ENCODE measurements around the gene ACSF3.

The ACSF3 gene

GRCh38 chr16:89055894-89056555, 37.6 kb upstream of the ACSF3 start:
- H3K4me1 ChIP-seq (ENCODE audit: control insufficient read depth in 2 of 2, insufficient read depth in 2 of 2, low read length in 2 of 2), result peaks cover 18 to 22% of the 10 kb centered on the region in 2 donors
- no peak overlapping the region for H3K4me3 ChIP-seq (ENCODE audit: low read length in 2 of 2)

GRCh38 chr16:89056592-89056991, 37.1 kb upstream of the ACSF3 start:
- Histone ChIP-seq H3K9me3 (ENCODE audit: control insufficient read depth in 2 of 2, low read length in 2 of 2) (no peaks in the 10 kb centered on the region), H3K4me1 (ENCODE audit: control insufficient read depth in 2 of 2, insufficient read depth in 2 of 2, low read length in 2 of 2) (peaks cover 17 to 20% of the 10 kb centered on the region in 2 donors), H3K36me3 (ENCODE audit: control insufficient read depth in 2 of 2, insufficient read depth in 2 of 2, low read length in 2 of 2) (no peaks in the 10 kb centered on the region), H3K27me3 (ENCODE audit: control insufficient read depth in 2 of 2, insufficient read depth in 2 of 2, low read length in 2 of 2) (no peaks in the 10 kb centered on the region), H3K27ac (ENCODE audit: low read depth in 2 of 2, low read length in 2 of 2) (no peak overlapping the region), H3K4me3 (ENCODE audit: low read length in 2 of 2) (no peak overlapping the region), H3K9ac (ENCODE audit: low read depth in 1 of 2, low read length in 2 of 2) (no peak overlapping the region)

More at GRCh38 chr16:89055894-89056555, 37.6 kb upstream of the ACSF3 start:
- no peaks in the 10 kb centered on the region for H3K9me3 ChIP-seq (ENCODE audit: control insufficient read depth in 2 of 2, low read length in 2 of 2)
- no peaks in the 10 kb centered on the region for H3K27me3 ChIP-seq (ENCODE audit: control insufficient read depth in 2 of 2, insufficient read depth in 2 of 2, low read length in 2 of 2)
- H3K27ac ChIP-seq (ENCODE audit: low read depth in 2 of 2, low read length in 2 of 2), result no peak overlapping the region
- H3K36me3 ChIP-seq (ENCODE audit: control insufficient read depth in 2 of 2, insufficient read depth in 2 of 2, low read length in 2 of 2), result no peaks in the 10 kb centered on the region
- H3K9ac ChIP-seq (ENCODE audit: low read depth in 1 of 2, low read length in 2 of 2), result no peak overlapping the region

DNA sequence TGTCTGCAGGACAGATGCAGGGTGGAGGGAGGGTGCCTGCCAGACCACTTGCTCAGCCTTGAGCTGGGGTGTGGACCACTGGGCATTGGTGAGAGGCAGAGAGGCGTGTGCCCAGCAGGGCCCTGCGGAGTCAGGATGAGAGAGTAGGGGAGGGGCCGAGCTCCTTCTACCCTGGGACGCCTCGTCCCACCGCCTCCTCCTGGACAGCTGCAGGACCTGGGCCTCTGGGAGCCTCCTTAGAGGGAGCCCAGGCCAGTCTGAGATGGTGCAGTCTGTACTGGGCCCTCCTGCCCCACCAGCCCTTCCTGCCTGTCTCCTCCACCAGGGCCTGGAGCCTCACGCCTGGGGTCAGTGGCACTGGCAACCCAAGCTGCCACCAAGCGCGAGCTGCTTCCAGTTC, 35.9 kb upstream of the ACSF3 start:
- Histone ChIP-seq H3K27me3 (ENCODE audit: control insufficient read depth in 2 of 2, insufficient read depth in 2 of 2, low read length in 2 of 2) (no peaks in the 10 kb centered on the region), H3K36me3 (ENCODE audit: control insufficient read depth in 2 of 2, insufficient read depth in 2 of 2, low read length in 2 of 2) (no peaks in the 10 kb centered on the region), H3K4me3 (ENCODE audit: low read length in 2 of 2) (no peak overlapping the region), H3K4me1 (ENCODE audit: control insufficient read depth in 2 of 2, insufficient read depth in 2 of 2, low read length in 2 of 2) (peaks cover 11 to 12% of the 10 kb centered on the region in 2 donors), H3K9ac (ENCODE audit: low read depth in 1 of 2, low read length in 2 of 2) (no peak overlapping the region), H3K27ac (ENCODE audit: low read depth in 2 of 2, low read length in 2 of 2) (no peak overlapping the region), H3K9me3 (ENCODE audit: control insufficient read depth in 2 of 2, low read length in 2 of 2) (no peaks in the 10 kb centered on the region)

DNA sequence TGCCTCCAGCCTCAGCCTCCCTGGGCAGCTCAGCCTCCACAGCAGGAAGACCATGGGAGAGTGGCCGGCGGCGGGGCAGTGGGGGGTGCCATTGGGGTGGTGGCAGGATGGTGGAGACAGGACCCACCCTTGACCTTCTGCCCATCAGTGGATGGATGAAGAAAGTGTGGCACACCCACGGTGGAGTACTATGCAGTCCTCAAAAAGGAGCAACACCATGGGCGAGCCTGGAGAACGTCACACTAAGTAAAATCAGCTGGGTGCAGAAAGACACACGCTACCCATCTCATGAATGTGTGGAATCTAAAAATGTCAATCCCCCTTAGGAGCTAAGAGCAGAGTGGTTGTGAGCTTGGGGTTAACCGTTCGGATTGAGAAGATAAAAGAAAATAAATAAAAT, 34.8 kb upstream of the ACSF3 start:
- Histone ChIP-seq H3K27me3 (ENCODE audit: control insufficient read depth in 2 of 2, insufficient read depth in 2 of 2, low read length in 2 of 2) (no peaks in the 10 kb centered on the region), H3K27ac (ENCODE audit: low read depth in 2 of 2, low read length in 2 of 2) (no peak overlapping the region)

DNA sequence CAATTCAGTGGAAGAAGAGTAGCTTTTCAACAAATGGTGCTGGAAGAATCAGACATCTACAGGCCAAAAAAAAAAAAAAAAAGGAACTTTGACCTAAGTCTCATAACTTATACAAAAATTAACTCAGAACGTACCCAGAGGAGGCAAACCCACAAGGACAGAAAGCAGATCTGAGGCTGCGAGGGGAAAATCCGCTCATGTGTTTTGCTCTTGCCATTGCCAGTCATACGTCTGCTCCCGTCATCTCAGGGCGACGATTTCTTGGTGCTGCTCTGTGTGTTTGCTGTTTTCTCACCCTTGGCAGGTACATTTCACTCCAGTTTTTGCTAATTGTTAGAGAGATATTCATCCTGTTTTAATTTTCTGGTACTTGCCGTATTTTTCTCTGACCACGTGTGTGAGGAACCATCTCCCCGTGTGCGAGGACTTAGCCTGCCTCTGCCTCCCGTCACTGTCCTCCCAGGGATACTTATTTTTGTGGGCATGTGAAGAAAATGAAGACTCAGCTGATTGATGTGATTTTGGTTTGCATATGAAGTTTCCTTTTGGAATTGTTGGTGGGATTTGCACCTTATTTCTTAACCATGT, 33.4 kb upstream of the ACSF3 start:
- Histone ChIP-seq H3K4me3 (ENCODE audit: low read length in 2 of 2) (no peak overlapping the region), H3K9ac (ENCODE audit: low read depth in 1 of 2, low read length in 2 of 2) (no peak overlapping the region), H3K27ac (ENCODE audit: low read depth in 2 of 2, low read length in 2 of 2) (no peak overlapping the region), H3K27me3 (ENCODE audit: control insufficient read depth in 2 of 2, insufficient read depth in 2 of 2, low read length in 2 of 2) (no peaks in the 10 kb centered on the region), H3K36me3 (ENCODE audit: control insufficient read depth in 2 of 2, insufficient read depth in 2 of 2, low read length in 2 of 2) (no peaks in the 10 kb centered on the region), H3K4me1 (ENCODE audit: control insufficient read depth in 2 of 2, insufficient read depth in 2 of 2, low read length in 2 of 2) (no peaks in the 10 kb centered on the region), H3K9me3 (ENCODE audit: control insufficient read depth in 2 of 2, low read length in 2 of 2) (no peaks in the 10 kb centered on the region)

More for the DNA sequence above, 34.8 kb upstream of the ACSF3 start:
- H3K4me1 ChIP-seq (ENCODE audit: control insufficient read depth in 2 of 2, insufficient read depth in 2 of 2, low read length in 2 of 2), result peaks cover 4 to 5% of the 10 kb centered on the region in 2 donors
- no peak overlapping the region for H3K9ac ChIP-seq (ENCODE audit: low read depth in 1 of 2, low read length in 2 of 2)
- H3K36me3 ChIP-seq (ENCODE audit: control insufficient read depth in 2 of 2, insufficient read depth in 2 of 2, low read length in 2 of 2), result no peaks in the 10 kb centered on the region
- no peak overlapping the region for H3K4me3 ChIP-seq (ENCODE audit: low read length in 2 of 2)
- no peaks in the 10 kb centered on the region for H3K9me3 ChIP-seq (ENCODE audit: control insufficient read depth in 2 of 2, low read length in 2 of 2)

- H3K27me3 ChIP-seq (ENCODE audit: control insufficient read depth in 2 of 2, insufficient read depth in 2 of 2, low read length in 2 of 2), result no peaks in the 10 kb centered on the region
- H3K27ac ChIP-seq (ENCODE audit: low read depth in 2 of 2, low read length in 2 of 2), result no peak overlapping the region
Measured at GRCh38 chr16:89061086-89061485, 32.6 kb upstream of the ACSF3 start.

GRCh38 chr16:89061590-89062380, 31.9 kb upstream of the ACSF3 start:
- Histone ChIP-seq H3K27me3 (ENCODE audit: control insufficient read depth in 2 of 2, insufficient read depth in 2 of 2, low read length in 2 of 2) (no peaks in the 10 kb centered on the region), H3K4me3 (ENCODE audit: low read length in 2 of 2) (no peak overlapping the region), H3K27ac (ENCODE audit: low read depth in 2 of 2, low read length in 2 of 2) (no peak overlapping the region), H3K9ac (ENCODE audit: low read depth in 1 of 2, low read length in 2 of 2) (no peak overlapping the region), H3K4me1 (ENCODE audit: control insufficient read depth in 2 of 2, insufficient read depth in 2 of 2, low read length in 2 of 2) (no peaks in the 10 kb centered on the region), H3K9me3 (ENCODE audit: control insufficient read depth in 2 of 2, low read length in 2 of 2) (no peaks in the 10 kb centered on the region), H3K36me3 (ENCODE audit: control insufficient read depth in 2 of 2, insufficient read depth in 2 of 2, low read length in 2 of 2) (no peaks in the 10 kb centered on the region)

More at GRCh38 chr16:89061086-89061485, 32.6 kb upstream of the ACSF3 start:
- Histone ChIP-seq H3K4me3 (ENCODE audit: low read length in 2 of 2) (no peak overlapping the region), H3K9me3 (ENCODE audit: control insufficient read depth in 2 of 2, low read length in 2 of 2) (no peaks in the 10 kb centered on the region), H3K4me1 (ENCODE audit: control insufficient read depth in 2 of 2, insufficient read depth in 2 of 2, low read length in 2 of 2) (no peaks in the 10 kb centered on the region), H3K36me3 (ENCODE audit: control insufficient read depth in 2 of 2, insufficient read depth in 2 of 2, low read length in 2 of 2) (no peaks in the 10 kb centered on the region), H3K9ac (ENCODE audit: low read depth in 1 of 2, low read length in 2 of 2) (no peak overlapping the region)

- Histone ChIP-seq H3K9ac (ENCODE audit: low read depth in 1 of 2, low read length in 2 of 2) (no peak overlapping the region), H3K4me3 (ENCODE audit: low read length in 2 of 2) (no peak overlapping the region), H3K36me3 (ENCODE audit: control insufficient read depth in 2 of 2, insufficient read depth in 2 of 2, low read length in 2 of 2) (no peaks in the 10 kb centered on the region), H3K9me3 (ENCODE audit: control insufficient read depth in 2 of 2, low read length in 2 of 2) (no peaks in the 10 kb centered on the region), H3K27me3 (ENCODE audit: control insufficient read depth in 2 of 2, insufficient read depth in 2 of 2, low read length in 2 of 2) (peaks cover 0 to under 1% of the 10 kb centered on the region in 2 donors), H3K27ac (ENCODE audit: low read depth in 2 of 2, low read length in 2 of 2) (no peak overlapping the region), H3K4me1 (ENCODE audit: control insufficient read depth in 2 of 2, insufficient read depth in 2 of 2, low read length in 2 of 2) (peaks cover 0 to 3% of the 10 kb centered on the region in 2 donors)
Measured at GRCh38 chr16:89062389-89063345, 31.0 kb upstream of the ACSF3 start.

- Histone ChIP-seq H3K27ac (ENCODE audit: low read depth in 2 of 2, low read length in 2 of 2) (no peak overlapping the region), H3K9me3 (ENCODE audit: control insufficient read depth in 2 of 2, low read length in 2 of 2) (no peaks in the 10 kb centered on the region), H3K9ac (ENCODE audit: low read depth in 1 of 2, low read length in 2 of 2) (no peak overlapping the region), H3K4me1 (ENCODE audit: control insufficient read depth in 2 of 2, insufficient read depth in 2 of 2, low read length in 2 of 2) (peaks cover 0 to 3% of the 10 kb centered on the region in 2 donors), H3K27me3 (ENCODE audit: control insufficient read depth in 2 of 2, insufficient read depth in 2 of 2, low read length in 2 of 2) (peaks cover 0 to 1% of the 10 kb centered on the region in 2 donors), H3K4me3 (ENCODE audit: low read length in 2 of 2) (no peak overlapping the region), H3K36me3 (ENCODE audit: control insufficient read depth in 2 of 2, insufficient read depth in 2 of 2, low read length in 2 of 2) (no peaks in the 10 kb centered on the region)
Measured at GRCh38 chr16:89063768-89064320, 29.8 kb upstream of the ACSF3 start.
